ENCODE data around the gene POU3F3.

GRCh38 chr2:104863468-104864279 lies 9.8 kb downstream of the POU3F3 start:
- TF ChIP-seq POLR2AphosphoS5 (IDR thresholded peaks at IDR 0.05; ENCODE audit: borderline replicate concordance, low read depth, low read length) (no peak), EZH2 (IDR thresholded peaks at IDR 0.05) (no peak)

Measured in SK-N-MC (cell line).